ENCODE measurements around the gene MRTO4.
"Not testable (repeated sequence)": the region's sequence is repeated elsewhere in the genome, so short reads cannot be mapped to it uniquely, and the experiment has no call there.

The MRTO4 gene

GRCh38 chr1:19262744-19263143, 11.1 kb downstream of the MRTO4 start:
- no peak for DNase-seq (ENCODE audit: low read depth, low spot score)
- no peak overlapping the region for H3K4me3 ChIP-seq (ENCODE audit: low read length)

- no peak for DNase-seq (ENCODE audit: low read depth, low spot score)
These were observed 16.8 kb downstream of the MRTO4 start for GRCh38 chr1:19268445-19268844.

GRCh38 chr1:19269427-19270342, 18.1 kb downstream of the MRTO4 start:
- DNase-seq (ENCODE audit: low read depth, low spot score): not testable (repeated sequence)

More at GRCh38 chr1:19268445-19268844, 16.8 kb downstream of the MRTO4 start:
- no peak overlapping the region for H3K4me3 ChIP-seq (ENCODE audit: low read length)

GRCh38 chr1:19270343-19270730, 18.7 kb downstream of the MRTO4 start:
- DNase-seq (ENCODE audit: low read depth, low spot score); H3K4me3 ChIP-seq (ENCODE audit: low read length): not testable (repeated sequence)

More at GRCh38 chr1:19269427-19270342, 18.1 kb downstream of the MRTO4 start:
- H3K4me3 ChIP-seq (ENCODE audit: low read length): not testable (repeated sequence)

- no peak for DNase-seq (ENCODE audit: low read depth, low spot score)
- no peak overlapping the region for H3K4me3 ChIP-seq (ENCODE audit: low read length)
These were observed 20.5 kb downstream of the MRTO4 start for GRCh38 chr1:19272064-19272463.

GRCh38 chr1:19273106-19273843, 21.7 kb downstream of the MRTO4 start:
- no peak for DNase-seq (ENCODE audit: low read depth, low spot score)
- H3K4me3 ChIP-seq (ENCODE audit: low read length): no peak overlapping the region

GRCh38 chr1:19273844-19274531, 22.4 kb downstream of the MRTO4 start:
- not testable (repeated sequence) for H3K4me3 ChIP-seq (ENCODE audit: low read length); DNase-seq (ENCODE audit: low read depth, low spot score)

GRCh38 chr1:19274636-19275035, 23.0 kb downstream of the MRTO4 start:
- no peak overlapping the region for H3K4me3 ChIP-seq (ENCODE audit: low read length)
- no peak for DNase-seq (ENCODE audit: low read depth, low spot score)

GRCh38 chr1:19283891-19284290, 32.3 kb downstream of the MRTO4 start:
- no peak overlapping the region for H3K4me3 ChIP-seq (ENCODE audit: low read length)
- DNase-seq (ENCODE audit: low read depth, low spot score): no peak

- DNase-seq (ENCODE audit: low read depth, low spot score): no peak
- no peak overlapping the region for H3K4me3 ChIP-seq (ENCODE audit: low read length)
These were observed 33.3 kb downstream of the MRTO4 start for GRCh38 chr1:19284881-19285280.

GRCh38 chr1:19285366-19285765, 33.8 kb downstream of the MRTO4 start:
- not testable (repeated sequence) for H3K4me3 ChIP-seq (ENCODE audit: low read length); DNase-seq (ENCODE audit: low read depth, low spot score)

- DNase-seq (ENCODE audit: low read depth, low spot score); H3K4me3 ChIP-seq (ENCODE audit: low read length): not testable (repeated sequence)
These were observed 34.2 kb downstream of the MRTO4 start for GRCh38 chr1:19285807-19286206.

GRCh38 chr1:19287436-19288185, 36.0 kb downstream of the MRTO4 start:
- DNase-seq (ENCODE audit: low read depth, low spot score): no peak
- no peak overlapping the region for H3K4me3 ChIP-seq (ENCODE audit: low read length)

- H3K4me3 ChIP-seq (ENCODE audit: low read length); DNase-seq (ENCODE audit: low read depth, low spot score): not testable (repeated sequence)
These were observed 37.0 kb downstream of the MRTO4 start, which contains the start of gene AKR7A3 for GRCh38 chr1:19288324-19289241. Gene AKR7A3, minus strand, starts transcription at chr1:19288770. Its CDS starts 61 bp downstream, at chr1:19288709.

- H3K4me3 ChIP-seq (ENCODE audit: low read length): no peak overlapping the region
- DNase-seq (ENCODE audit: low read depth, low spot score): no peak
These were observed 37.6 kb downstream of the MRTO4 start for GRCh38 chr1:19289244-19289643.

- no peak for DNase-seq (ENCODE audit: low read depth, low spot score)
- H3K4me3 ChIP-seq (ENCODE audit: low read length): no peak overlapping the region
These were observed 43.0 kb downstream of the MRTO4 start for GRCh38 chr1:19294638-19295037.

GRCh38 chr1:19300211-19300610, 48.6 kb downstream of the MRTO4 start:
- DNase-seq (ENCODE audit: low read depth, low spot score): no peak
- no peak overlapping the region for H3K4me3 ChIP-seq (ENCODE audit: low read length)

GRCh38 chr1:19304081-19304480, 52.5 kb downstream of the MRTO4 start:
- H3K4me3 ChIP-seq (ENCODE audit: low read length); DNase-seq (ENCODE audit: low read depth, low spot score): not testable (repeated sequence)
